OCI-LY7 (cell line): Measurements from ENCODE around the gene SLC25A30.
"Not testable (repeated sequence)": the region's sequence is repeated elsewhere in the genome, so short reads cannot be mapped to it uniquely, and the experiment has no call there.

ENCODE experiments used
- CTCF ChIP-seq: fragments of 200-600 bp; sonication (generic); conservative IDR thresholded peaks from 2 replicates; pipeline ENCODE4 v1.5.1; 2014; ENCODE audit warnings: mild to moderate bottlenecking, antibody characterized with exemption, low read length, moderate library complexity, mixed read lengths
- EZH2phosphoT487 ChIP-seq: fragments of 200-600 bp; sonication (generic); IDR thresholded peaks from 2 replicates; pipeline ENCODE4 v1.6.1; 2018; ENCODE audit warnings: low read depth, borderline replicate concordance, mild to moderate bottlenecking, mixed run types, antibody characterized with exemption, low read length, moderate library complexity, mixed read lengths

GRCh38 chr13:45382739-45383138, 35.4 kb downstream of the SLC25A30 start:
- not testable (repeated sequence) for TF ChIP-seq CTCF, EZH2phosphoT487
